Stimulated activated CD4-positive, alpha-beta T cell treated with anti-CD3 and anti-CD28 coated beads, TNF-alpha, amount 100 ng/mL, for 4 hours (primary cell): ENCODE data around the gene NDRG2.
"Not testable (repeated sequence)": the region's sequence is repeated elsewhere in the genome, so short reads cannot be mapped to it uniquely, and the experiment has no call there.

Experiments
- DNase-seq, 3 experiments: peaks; one replicate each; pipeline ENCODE4 v3.0.0-alpha.2; 2020; ENCODE audit warnings: low read depth in 3 of 3

The NDRG2 gene

DNA sequence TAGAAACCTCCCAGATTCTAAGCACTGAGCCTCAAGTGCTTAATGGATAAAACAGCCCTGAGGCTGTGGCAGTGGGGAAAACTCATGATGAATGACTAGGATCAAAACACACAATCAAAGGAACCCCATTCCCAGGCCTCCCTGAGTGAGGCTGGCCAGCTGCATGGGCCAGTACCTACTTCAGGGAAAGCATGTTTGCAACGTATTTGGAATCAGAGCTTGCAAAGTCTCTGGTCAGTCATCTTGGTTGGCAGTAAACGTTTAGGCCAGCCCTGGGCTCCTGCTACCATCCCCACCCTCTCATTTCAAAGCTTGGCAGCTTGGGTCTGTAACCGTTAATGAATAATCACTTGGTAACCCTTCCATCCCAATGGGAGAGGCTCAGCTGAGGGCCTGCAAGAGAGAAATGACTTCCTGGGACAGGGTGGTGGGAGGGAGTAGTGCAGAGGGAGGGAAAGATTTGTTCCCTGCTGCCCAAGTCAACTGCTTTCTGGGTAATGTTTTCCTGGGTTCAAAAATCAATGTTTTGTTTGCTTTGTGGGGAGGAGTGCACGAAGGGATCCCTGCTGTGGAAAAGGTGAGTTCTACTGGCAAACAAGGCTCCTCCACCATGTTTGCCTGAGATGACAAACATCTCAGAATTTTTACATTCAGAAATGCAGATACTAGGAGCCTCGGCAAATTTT, 30.7 kb upstream of the NDRG2 start:
- no peak for DNase-seq

DNA sequence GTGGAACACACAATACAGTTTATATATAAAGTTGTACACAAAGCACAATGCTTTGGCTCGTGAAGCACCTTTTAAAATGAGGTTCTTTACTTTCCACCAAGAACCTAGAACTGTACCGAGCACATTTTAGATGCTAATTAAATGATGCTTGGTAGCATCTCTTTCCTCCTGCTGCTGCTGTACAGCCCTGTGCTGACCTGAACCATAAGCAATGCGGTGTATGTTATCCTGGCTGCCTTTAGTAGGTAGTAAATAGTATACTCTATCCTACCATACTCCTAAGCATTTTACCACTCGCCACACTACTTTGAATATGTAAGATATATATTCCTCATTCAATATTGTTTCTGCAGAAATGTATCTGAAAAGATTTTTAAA, 29.9 kb upstream of the NDRG2 start:
- no peak for DNase-seq

DNA sequence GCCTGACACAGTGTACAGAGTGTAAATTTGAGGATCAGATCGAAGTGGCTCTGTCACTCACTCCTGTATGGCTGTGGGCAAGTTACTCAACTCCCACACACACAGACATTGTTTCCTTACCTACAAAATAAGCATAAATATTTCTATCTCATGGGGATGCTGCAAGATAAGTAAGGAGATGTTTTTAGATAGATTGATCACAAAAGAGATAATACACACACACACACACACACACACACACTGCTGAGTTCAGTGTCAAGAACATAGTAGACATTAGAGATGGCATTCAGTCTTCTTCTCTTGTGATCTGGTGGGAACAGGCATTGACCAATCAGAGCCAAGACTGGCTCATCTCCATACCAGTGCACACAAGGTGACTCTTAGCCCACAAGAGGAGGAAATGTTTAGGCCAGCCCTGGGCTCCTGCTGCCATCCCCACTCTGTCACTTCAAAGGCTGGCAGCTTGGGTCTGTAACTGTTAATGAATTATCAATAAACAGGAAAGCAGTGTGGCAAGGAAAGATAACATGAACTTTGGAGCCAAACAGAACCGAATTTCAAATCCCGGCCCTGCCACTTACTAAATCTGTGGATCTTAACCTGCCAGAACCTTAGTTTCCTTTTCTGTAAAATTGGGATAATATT, 29.4 kb upstream of the NDRG2 start:
- no peak for DNase-seq

DNA sequence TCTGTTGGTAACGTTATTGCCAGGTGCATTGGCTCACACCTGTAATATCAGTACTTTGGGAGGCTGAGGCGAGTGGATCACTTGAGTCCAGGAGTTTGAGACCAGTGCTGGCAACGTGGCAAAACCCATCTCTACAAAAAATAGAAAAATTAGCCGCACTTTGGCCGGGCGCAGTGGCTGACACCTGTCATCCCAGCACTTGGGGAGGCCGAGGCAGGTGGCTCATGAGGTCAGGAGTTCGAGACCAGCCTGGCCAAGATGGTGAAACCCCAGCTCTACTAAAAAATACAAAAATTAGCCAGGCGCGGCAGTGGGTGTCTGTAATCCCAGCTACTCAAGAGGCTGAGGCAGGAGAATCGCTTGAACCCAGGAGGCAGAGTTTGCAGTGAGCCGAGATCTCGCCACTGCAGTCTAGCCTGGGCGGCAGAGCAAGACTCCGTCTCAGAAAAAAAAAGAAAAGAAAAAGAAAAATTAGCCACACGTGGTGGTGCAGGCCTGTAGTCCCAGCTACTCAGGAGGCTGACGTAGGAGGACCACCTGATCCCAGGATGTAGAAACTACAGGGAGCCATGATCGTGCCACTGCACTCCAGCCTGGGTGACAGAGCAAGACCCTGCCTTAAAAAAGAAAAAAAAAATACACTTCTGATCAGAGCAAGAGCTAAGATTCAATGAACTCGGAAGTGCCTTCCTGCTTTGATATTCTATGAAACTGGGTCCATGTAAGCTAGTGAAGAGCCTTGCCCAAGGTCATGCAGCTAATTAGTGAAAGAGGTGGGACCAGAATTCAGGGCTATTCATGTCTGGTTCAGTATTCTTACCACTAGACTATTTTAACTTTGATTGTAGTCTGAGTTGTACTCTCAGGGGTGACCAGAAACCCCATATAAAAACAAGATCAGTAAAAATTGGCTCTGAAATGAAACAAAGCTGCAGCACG, 28.6 kb upstream of the NDRG2 start:
- DNase-seq = no peak

DNA sequence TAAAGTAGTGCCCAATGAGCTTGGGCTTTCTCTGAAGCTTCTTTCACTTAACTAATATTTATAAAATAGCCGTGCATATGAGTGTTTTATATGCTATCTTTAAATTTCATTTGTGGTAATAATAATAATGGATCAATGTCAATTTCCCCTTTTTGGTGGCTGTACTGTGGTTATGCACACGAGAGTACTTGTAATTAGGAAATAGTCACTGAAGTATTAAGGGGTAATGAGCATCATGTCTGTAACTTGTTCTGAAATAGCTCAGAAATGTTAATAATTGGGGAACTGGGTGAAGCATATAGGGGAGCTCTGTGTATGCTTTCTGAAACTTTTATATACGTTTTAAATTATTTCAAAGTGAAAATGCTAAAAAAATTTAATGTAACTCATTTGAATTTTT, 25.7 kb upstream of the NDRG2 start:
- no peak for DNase-seq

DNA sequence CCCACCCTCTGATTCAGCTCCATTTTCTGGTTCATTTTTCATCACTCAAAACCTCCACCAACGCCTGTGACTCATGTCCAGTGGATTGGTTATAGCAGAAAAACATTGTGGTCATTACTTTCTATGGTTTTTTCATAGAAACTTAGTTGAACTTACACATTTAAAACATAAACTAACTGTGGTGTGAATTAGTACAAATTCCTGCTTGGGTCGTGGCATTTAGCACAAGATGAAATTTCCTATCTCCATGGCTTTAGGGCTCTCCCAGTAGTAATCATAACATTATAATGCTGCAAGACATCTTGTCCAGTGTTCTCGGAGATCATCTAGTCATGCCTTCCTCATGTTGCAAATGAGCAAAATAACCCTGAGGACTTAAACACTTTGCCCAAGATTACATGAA, 24.4 kb upstream of the NDRG2 start:
- no peak for DNase-seq

DNA sequence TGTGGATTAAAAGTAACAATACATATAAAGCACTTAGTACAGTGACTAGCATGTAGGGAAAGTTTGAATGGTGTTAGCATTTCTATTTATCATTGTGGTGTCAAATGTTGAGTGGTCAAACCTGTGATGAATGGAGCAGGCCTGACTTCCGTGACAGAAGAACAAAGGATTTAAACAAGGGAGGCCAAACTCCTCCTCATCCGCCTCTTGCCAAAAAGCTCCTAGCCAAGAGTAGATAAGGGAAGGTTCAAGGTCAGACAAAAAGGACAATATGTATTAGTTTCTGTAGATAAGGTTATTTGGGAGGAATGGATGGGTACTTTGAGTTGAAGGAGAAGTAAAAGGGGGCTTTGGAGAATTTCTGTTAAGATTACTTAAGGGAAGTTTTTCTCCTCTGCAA, 23.8 kb upstream of the NDRG2 start:
- no peak for DNase-seq

DNA sequence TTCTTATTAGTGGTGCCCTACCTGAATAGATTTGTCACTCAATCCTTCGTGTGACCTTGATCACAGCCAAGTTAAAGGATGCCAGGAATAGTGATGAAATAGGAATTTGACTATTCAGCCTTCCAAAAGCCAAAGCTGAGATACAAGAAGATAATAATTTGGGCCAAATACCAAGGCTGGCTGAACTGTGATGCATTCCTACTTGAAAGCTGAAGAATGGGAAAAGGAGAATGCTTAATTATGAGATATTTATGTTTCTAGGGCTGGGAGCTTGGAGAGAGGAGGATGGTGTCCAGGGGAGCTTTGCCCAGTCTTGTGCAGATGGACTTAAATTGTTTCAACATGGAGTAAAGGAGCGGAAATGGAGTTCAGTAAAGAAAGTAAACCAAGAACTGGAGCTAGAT, 22.5 kb upstream of the NDRG2 start:
- no peak for DNase-seq

DNA sequence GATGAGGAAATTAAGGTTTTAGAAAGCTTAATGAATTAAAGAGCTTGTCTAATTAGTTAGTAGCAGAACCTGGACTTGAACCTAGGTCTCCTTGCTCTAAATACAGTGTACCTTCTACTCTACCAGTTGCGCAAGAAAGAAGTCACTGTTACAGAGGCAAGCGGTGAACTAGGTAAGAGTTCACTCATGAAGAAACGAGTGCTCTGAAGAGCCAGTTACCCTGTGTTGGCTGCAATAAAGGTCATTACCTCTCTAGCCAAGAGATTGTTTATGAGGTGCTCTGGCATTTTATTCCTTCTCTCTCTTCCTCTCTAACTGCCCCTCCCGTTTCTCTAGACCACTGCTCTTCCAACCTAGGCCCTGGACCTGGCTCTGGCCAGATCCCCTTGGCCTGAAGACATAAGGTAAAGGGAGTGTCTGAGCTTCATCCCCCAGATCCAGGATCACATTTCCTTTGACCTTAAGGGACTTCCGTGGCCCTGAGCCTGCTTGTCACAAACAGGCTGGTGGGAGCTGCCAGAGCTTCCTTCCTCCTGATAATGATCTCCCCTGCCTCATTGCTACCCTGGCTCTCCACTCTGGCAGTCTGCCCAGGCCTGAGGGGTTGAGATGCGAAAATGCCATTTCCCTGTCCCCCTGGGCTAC, 19.2 kb upstream of the NDRG2 start:
- no peak for DNase-seq

DNA sequence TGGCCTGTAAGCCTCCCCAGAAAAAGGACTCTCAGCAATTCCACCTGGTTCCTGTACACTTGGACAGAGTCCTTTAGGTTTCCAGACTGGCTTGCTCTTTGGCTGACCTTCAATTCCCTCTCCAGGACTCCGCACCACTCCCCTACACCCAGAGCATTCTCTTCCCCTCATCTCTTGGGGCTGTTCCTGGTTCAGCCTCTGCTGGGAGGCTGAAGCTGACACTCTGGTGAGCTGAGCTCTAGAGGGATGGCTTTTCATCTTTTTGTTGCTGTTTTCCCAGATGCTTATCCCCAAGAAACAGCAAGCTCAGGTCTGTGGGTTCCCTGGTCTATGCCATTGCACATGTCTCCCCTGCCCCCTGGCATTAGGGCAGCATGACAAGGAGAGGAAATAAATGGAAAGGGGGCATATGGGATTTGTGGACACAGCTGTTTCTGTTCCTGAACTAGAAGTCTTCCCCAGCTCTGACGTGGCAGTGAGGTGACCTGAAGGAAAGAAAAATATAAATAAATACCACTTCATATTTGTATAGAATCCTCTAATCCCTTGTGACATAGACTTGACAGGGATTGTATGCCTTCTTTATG, 18.6 kb upstream of the NDRG2 start:
- DNase-seq = no peak

DNA sequence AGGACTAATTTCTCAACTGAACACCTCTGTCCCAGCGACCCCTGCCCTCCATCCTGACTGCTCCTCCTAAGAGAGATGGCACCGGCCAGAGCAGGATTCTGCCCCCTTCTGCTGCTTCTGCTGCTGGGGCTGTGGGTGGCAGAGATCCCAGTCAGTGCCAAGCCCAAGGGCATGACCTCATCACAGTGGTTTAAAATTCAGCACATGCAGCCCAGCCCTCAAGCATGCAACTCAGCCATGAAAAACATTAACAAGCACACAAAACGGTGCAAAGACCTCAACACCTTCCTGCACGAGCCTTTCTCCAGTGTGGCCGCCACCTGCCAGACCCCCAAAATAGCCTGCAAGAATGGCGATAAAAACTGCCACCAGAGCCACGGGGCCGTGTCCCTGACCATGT, 18.1 kb upstream of the NDRG2 start:
- DNase-seq = no peak

DNA sequence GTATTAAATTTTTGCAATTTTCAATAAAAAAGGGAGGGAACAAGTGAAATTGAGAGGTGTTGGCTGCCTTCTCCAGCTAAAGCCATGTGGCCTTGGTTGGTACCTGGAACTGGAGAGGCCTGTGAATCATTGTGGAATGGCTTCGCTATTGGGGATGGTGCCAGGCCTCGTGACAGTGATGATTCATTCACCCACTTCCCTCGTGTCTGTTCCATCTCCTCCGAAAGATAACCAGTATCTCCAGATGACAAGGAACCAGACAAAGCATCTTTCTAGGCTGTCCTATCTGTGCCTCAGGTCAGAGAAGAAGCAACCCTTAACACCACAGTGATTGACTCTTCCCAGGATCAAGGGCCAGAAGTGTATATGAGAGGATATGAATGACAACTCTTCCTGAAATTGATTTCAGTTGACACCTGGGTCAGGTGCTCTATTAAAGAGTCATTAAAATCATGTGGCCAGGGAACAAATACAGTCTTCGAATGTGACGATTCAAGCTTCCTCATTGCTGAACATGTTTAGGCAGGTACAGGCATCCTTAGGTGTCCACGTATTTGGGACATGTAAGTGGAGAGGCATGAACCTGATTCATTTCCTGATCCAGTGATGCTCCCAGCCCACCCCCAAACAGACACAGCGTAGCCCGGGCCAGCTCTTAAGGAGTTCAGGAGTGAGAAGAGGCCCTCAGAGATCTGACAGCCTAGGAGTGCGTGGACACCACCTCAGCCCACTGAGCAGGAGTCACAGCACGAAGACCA, 17.0 kb upstream of the NDRG2 start, which contains the start of gene RNASE7:
Gene RNASE7 (plus strand): TSS at position 687 of the 758 bp plus-strand sequence. CDS start 631 bp downstream, outside the sequence.
- DNase-seq = no peak

DNA sequence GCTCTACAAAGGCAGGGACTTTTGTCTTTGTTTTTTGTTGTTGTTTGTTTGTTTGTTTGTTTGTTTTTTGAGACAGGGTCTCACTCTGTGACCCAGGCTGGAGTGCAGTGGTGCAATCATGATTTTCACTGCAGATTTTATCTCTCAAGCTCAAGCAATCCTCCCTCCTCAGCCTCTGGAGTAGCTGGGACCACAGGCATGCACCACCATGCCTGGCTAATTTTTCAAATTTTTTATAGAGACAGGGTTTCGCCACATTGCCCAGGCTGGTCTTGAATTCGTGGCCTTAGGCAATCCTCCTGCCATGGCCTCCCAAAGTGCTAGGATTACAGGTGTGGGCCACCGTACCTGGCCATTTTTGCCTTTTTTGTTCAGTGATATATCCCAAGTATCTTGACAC, 16.1 kb upstream of the NDRG2 start:
- DNase-seq = not testable (repeated sequence)

DNA sequence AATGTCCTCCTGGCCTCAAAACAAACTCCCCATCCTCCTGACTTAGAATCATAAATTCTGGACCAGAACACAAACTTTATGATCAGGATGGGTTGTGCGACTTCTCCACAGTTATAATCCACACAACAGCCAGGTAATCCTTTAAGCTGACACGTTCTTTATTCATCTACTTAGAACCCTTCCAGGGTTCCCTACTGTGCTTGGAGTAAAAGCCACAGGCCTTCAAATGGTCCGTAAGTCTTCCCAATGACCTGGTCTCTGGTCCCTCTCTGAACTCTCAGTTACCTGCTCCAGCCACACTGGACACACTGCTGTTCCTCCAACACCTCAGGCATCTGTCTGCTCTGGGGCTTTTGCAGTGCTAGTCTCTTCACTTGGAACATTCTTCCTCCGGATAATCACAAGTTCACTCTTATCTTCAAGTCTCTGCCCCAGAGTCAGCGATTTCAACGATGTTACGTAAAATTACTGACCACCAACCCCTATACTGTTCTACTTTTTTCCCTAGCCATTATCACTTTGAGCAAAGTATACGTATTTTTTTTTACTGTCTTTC, 15.6 kb upstream of the NDRG2 start:
- no peak for DNase-seq

DNA sequence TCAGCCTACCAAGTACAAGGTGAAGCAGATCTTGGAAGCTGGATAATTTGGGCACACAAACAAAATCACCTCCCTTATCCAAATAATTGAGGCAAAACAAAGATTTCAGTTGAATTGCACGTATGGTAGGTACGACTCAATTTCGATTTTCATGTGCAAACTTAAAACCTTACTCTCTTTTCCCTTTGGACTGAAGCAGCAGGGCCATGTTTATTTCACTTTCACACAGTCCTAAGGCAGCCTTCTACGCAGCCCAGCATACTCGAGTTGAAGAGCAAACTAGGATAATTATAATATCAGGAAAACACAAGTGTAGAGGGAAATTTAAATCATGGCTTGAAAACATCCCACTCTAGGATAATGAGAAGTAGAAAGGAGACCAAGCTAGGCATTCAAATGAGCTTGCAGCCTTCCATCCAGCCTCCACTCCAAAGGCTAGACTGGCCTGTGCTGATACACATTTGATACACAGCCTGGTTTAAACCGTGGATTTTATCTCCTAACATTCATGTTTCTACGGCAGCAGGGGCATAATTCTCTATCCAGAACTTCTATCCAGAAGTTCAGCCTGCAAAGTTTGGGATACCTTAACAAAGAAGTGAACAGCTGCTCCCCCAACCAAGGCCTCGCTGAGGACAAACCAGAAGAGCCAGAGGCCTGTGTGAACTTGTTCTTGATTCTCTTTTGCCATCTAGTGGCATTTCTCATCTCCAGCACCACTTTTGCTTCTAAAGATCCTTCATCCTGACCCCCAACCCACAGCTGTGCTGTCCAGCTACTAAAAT, 14.9 kb upstream of the NDRG2 start:
- DNase-seq = no peak

DNA sequence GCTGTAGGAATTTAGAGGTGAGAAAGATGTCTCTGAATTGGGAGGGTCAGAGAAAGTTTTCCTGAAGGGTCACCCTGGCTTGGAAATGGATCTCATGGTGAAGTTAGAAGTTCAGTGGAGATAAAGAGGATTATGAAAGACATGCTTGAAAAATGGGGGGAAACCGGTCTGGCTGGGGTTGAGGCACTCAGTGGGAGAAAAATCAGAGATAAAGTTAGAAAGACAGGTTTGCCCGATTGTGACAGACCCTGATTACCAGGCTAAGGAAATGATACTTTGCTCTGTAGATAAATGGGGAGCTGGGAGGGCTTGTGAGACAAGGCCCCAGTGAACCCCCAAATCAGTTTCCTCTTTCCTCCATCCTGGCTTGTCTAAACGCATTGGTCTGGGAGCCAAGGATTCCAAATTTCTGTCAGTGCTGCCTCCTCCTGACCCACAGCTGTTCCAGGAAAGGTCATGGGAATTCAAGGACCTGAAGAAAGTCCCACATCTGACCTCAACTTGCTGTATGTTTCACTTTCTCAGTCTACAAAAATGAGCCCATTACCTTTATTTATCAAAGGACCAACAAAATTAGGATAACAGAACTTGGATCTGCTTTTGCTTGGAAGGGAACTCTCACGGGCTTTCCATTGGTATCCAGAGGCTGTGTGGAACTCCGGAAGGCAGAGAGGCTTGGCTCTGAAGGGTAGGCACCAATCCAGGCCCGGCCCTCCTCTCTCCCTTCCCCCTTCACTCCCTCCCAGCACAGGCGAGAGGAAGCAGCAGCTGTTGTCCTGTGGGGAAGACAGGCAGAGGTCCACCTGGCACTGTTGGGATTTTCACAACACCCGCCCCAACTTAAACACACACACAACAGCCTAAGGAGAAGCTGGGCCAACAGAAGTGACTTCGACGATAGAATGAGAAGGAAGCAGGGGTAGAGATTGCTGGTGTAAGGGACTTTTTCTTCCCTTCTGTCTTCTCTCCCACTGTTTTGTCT, 13.9 kb upstream of the NDRG2 start:
- no peak for DNase-seq

DNA sequence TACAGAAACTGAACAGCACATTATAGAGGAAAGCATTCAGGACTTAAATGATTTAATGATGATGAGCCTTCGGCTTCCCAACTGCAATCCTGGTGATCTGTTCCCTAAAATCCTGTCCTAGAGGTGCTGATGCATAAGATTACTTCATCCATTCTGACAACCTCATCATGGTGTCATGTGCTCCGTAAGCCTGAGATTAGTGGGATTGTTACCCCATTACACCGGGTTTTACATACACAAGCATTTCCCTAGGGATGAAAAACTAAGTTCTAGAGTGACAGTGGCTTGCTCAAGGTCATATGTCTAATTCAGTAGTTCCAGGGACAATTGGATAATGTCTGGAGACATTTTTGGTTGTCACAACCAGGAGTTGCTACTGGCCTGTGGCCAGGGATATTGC, 12.3 kb upstream of the NDRG2 start:
- DNase-seq = no peak

DNA sequence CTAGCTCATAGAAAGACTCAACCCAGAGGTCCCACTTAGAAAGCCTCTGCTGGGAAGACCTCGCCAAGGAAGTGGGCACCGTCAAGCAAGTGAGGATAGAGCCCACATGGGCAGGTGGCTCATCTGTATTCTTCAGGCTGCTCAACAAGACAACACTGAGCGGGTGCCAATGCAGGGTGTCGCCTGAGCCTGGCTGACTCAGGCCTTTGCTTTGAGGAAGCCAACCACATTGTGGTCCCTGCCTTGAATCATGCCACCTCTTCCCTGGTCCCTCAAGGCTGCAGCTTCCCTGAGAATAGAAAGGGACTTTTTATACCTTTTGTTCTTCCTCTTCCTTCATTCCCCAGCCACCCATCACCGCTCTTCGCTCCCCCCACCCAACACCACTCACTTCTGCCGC, 11.9 kb upstream of the NDRG2 start:
- DNase-seq = no peak

DNA sequence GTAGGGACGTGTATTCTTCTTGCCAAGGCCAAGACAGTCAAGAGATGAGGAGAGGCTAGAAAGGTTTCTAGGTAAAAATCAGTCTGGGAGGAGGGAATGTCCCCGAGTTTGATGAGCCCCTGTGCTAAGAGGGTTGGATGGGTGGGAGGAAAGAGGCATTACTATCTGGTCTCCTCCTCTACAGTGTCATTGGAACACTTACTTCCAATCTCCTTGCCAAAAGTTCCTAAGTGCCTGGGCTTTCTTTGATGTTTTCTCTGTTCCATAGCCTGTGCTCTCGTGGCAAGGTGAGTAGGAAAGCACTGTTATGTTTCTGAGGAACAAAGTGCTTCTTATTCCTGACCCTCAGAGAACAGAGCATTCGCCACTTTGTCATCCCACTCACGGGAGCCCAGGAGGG, 9.8 kb upstream of the NDRG2 start, which contains the start of gene RNASE13:
Gene RNASE13 (minus strand): TSS at position 101 of the 400 bp plus-strand sequence. CDS start 519 bp downstream, outside the sequence.
- no peak for DNase-seq
